B cell (primary cell): Measurements from ENCODE around the gene RBM7. TPM values are rescaled to one million over a fixed set of nuclear protein-coding genes. Genes with fewer than 3 reads are reported as not detected.

ENCODE experiments used
- ATAC-seq: fragments of 200-7000 bp; cut with Tn5 transposase; one replicate; pipeline ENCODE4 v1.10.0; 2021; ENCODE audit warnings: low read depth, mild to moderate bottlenecking, moderate number of reproducible peaks, moderate library complexity
- CTCF ChIA-PET: fragments of 350-600 bp; sonication (Branson Sonifier 250); formaldehyde crosslinking; loops from one replicate; lab custom pipeline; 2021; ENCODE audit warnings: antibody characterized with exemption, inconsistent platforms; lab: Charles Lee
- POLR2A ChIA-PET: fragments of 350-600 bp; sonication (Branson Sonifier 250); formaldehyde crosslinking; loops from one replicate; lab custom pipeline; 2021; ENCODE audit warnings: antibody characterized with exemption; lab: Charles Lee
- DNase-seq: peaks from one replicate; pipeline ENCODE4 v3.0.0; 2013
- H2AFZ ChIP-seq: 2 replicates; pipeline ENCODE4 v1.6.1; 2012; ENCODE audit warnings: mild to moderate bottlenecking, low read depth, low read length; ENCODE audit not compliant: insufficient read depth, poor library complexity, severe bottlenecking
- H3K27ac ChIP-seq, 2 donors: 1 replicate in 1 of 2; 2 replicates in 1 of 2; pipeline ENCODE4 v1.5.1; 2012 to 2013; ENCODE audit warnings: low read length in 2 of 2, mild to moderate bottlenecking in 2 of 2, moderate library complexity in 1 of 2
- H3K27me3 ChIP-seq, 4 experiments: fragments of 200-600 bp in 1 of 4; sonication (generic) in 1 of 4; replicated peaks in 1 of 4; 1 replicate in 2 of 4; 2 replicates in 2 of 4; pipeline versions ENCODE4 v1.6.1 to v1.7.0; 2013 to 2016; ENCODE audit warnings: low read length in 3 of 4, mild to moderate bottlenecking in 2 of 4, mixed read lengths in 1 of 4, moderate library complexity in 1 of 4; ENCODE audit not compliant: insufficient read depth in 4 of 4, control insufficient read depth in 3 of 4; ENCODE audit errors: control extremely low read depth in 1 of 4
- H3K36me3 ChIP-seq, 2 experiments: replicated peaks in 1 of 2; 1 replicate in 1 of 2; 2 replicates in 1 of 2; pipeline versions ENCODE4 v1.6.1 to v1.7.1; 2013; ENCODE audit warnings: low read length in 1 of 2; ENCODE audit not compliant: insufficient read depth in 2 of 2, control insufficient read depth in 1 of 2; ENCODE audit errors: control extremely low read depth in 1 of 2, extremely low read depth in 1 of 2
- H3K4me1 ChIP-seq, 2 donors: fragments of 200-600 bp in 1 of 2; sonication (generic) in 1 of 2; 1 replicate in 1 of 2; 2 replicates in 1 of 2; pipeline versions ENCODE4 v1.5.1 to v1.6.1; 2013 to 2017; ENCODE audit warnings: low read length in 2 of 2; ENCODE audit not compliant: control insufficient read depth in 2 of 2, insufficient read depth in 2 of 2
- H3K4me2 ChIP-seq: replicated peaks from 2 replicates; pipeline ENCODE3; 2012; ENCODE audit warnings: mild to moderate bottlenecking, low read depth, low read length; ENCODE audit not compliant: poor library complexity, severe bottlenecking
- H3K4me3 ChIP-seq, 5 experiments: fragments of 200-600 bp in 1 of 5; sonication (generic) in 1 of 5; 1 replicate in 3 of 5; 2 replicates in 2 of 5; pipeline versions ENCODE4 v1.5.1 to v1.7.0; 2011 to 2016; ENCODE audit warnings: low read length in 4 of 5, mild to moderate bottlenecking in 4 of 5, low read depth in 2 of 5, control low read depth in 1 of 5, moderate library complexity in 1 of 5; ENCODE audit not compliant: insufficient read depth in 1 of 5; ENCODE audit errors: control extremely low read depth in 1 of 5, extremely low read depth in 1 of 5
- H3K79me2 ChIP-seq: fragments of 200-600 bp; sonication (generic); one replicate; pipeline ENCODE4 v1.6.0; 2016; ENCODE audit warnings: low read length; ENCODE audit not compliant: control insufficient read depth, insufficient read depth
- H3K9ac ChIP-seq: fragments of 200-600 bp; sonication (generic); 2 replicates; pipeline ENCODE4 v1.6.1; 2017; ENCODE audit warnings: mild to moderate bottlenecking, low read length, moderate library complexity
- H3K9me3 ChIP-seq, 3 donors: one replicate each; pipeline versions ENCODE4 v1.6.1 to v1.7.1; 2013; ENCODE audit warnings: low read length in 2 of 3; ENCODE audit not compliant: control insufficient read depth in 2 of 3, insufficient read depth in 1 of 3; ENCODE audit errors: control extremely low read depth in 1 of 3
- H4K20me1 ChIP-seq: 2 replicates; pipeline ENCODE4 v1.6.0; 2012; ENCODE audit warnings: mild to moderate bottlenecking, low read length; ENCODE audit not compliant: insufficient read depth, control insufficient read depth, poor library complexity, severe bottlenecking
- H3K27ac Mint-ChIP-seq: one replicate; pipeline ENCODE4 v1.8.0; 2021; ENCODE audit warnings: mixed read lengths
- H3K27me3 Mint-ChIP-seq: one replicate; pipeline ENCODE4 v1.8.0; 2021; ENCODE audit warnings: mixed read lengths
- H3K4me1 Mint-ChIP-seq: one replicate; pipeline ENCODE4 v1.8.0; 2021; ENCODE audit warnings: mixed read lengths
- H3K4me3 Mint-ChIP-seq: one replicate; pipeline ENCODE4 v1.8.0; 2021; ENCODE audit warnings: mixed read lengths
- H3K9me3 Mint-ChIP-seq: one replicate; pipeline ENCODE4 v1.8.0; 2022; ENCODE audit warnings: mixed read lengths; ENCODE audit not compliant: insufficient read depth
- EZH2 ChIP-seq: IDR thresholded peaks from 2 replicates; pipeline ENCODE4 v1.6.1; 2012; ENCODE audit warnings: borderline replicate concordance, low read depth, mild to moderate bottlenecking, moderate library complexity, low read length; ENCODE audit not compliant: insufficient read depth, poor library complexity, severe bottlenecking
- WGBS: methylation state at CpG from one replicate; pipeline ENCODE4 v1.1.5; 2013; ENCODE audit warnings: missing lambda C conversion rate; ENCODE audit not compliant: insufficient coverage; 5-methylcytosine and 5-hydroxymethylcytosine counted together
- intact Hi-C: fragments of 100-400 bp; cut with micrococcal nuclease; formaldehyde crosslinking; loops from one replicate; pipeline ENCODE4 v1.10.0; 2022
- polyA plus RNA-seq: library from polyadenylated mRNA; depleted of rRNA; stranded (reverse); fragments of >200 nt; gene quantifications from 2 replicates; pipeline ENCODE4 v1.2.3, GENCODE V29; 2012
- total RNA-seq, 2 donors: library from RNA; stranded (reverse); fragments of 120-200 nt in 1 of 2; gene quantifications; 1 replicate in 1 of 2; 2 replicates in 1 of 2; pipeline versions ENCODE4 v1.2.3 to v1.2.4, GENCODE V29; 2013 to 2022
- TF ChIP-seq, protein P1 (sequence below): fragments of 200-600 bp; IDR thresholded peaks from one replicate; pipeline ENCODE4 v1.8.0; 2022; ENCODE audit warnings: antibody characterized with exemption, mild to moderate bottlenecking

Gene RBM7
- total and polyA plus RNA-seq, 2 donors (not counting 1 experiment from before 2014, with no cell fraction given): 26.3 to 36.1 TPM

GRCh38 chr11:114359342-114359741, 41.1 kb upstream of the RBM7 start:
- Mint-ChIP-seq H3K9me3 (no peaks in the 10 kb centered on the region), H3K27ac (no peak overlapping the region), H3K4me1 (no peaks in the 10 kb centered on the region), H3K4me3 (no peak overlapping the region), H3K27me3 (peaks cover 40% of the 10 kb centered on the region)
- intact Hi-C loops: no loop called here
- Histone ChIP-seq H2AFZ (no peak overlapping the region), H3K4me1 (no peaks in the 10 kb centered on the region), H3K36me3 (no peaks in the 10 kb centered on the region), H3K9ac (no peak overlapping the region), H3K4me3 (no peak overlapping the region), H3K79me2 (no peaks in the 10 kb centered on the region), H3K9me3 (no peaks in the 10 kb centered on the region), H4K20me1 (no peaks in the 10 kb centered on the region), H3K27me3 (peaks cover 0 to 12% (median 2%) of the 10 kb centered on the region in 4 experiments), H3K27ac (no peak overlapping the region), H3K4me2 (no peak overlapping the region)
- ATAC-seq: no peak
- DNase-seq: no peak
- ChIA-PET CTCF (interaction anchor here (1.2 kb wide), 1 partner anchor 13 kb away, joined by 5 read pairs; no protein-coding TSS in a partner anchor), POLR2A (no interaction called here)
- TF ChIP-seq EZH2: no peak
- TF ChIP-seq, protein P1, sequence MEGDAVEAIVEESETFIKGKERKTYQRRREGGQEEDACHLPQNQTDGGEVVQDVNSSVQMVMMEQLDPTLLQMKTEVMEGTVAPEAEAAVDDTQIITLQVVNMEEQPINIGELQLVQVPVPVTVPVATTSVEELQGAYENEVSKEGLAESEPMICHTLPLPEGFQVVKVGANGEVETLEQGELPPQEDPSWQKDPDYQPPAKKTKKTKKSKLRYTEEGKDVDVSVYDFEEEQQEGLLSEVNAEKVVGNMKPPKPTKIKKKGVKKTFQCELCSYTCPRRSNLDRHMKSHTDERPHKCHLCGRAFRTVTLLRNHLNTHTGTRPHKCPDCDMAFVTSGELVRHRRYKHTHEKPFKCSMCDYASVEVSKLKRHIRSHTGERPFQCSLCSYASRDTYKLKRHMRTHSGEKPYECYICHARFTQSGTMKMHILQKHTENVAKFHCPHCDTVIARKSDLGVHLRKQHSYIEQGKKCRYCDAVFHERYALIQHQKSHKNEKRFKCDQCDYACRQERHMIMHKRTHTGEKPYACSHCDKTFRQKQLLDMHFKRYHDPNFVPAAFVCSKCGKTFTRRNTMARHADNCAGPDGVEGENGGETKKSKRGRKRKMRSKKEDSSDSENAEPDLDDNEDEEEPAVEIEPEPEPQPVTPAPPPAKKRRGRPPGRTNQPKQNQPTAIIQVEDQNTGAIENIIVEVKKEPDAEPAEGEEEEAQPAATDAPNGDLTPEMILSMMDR: no peak

- CTCF ChIA-PET: interaction anchor here (0.6 kb wide), 1 partner anchor 120 kb away, joined by 3 read pairs; no protein-coding TSS in a partner anchor
- H3K4me3 Mint-ChIP-seq: no peak overlapping the region
- whole genome bisulfite sequencing: no CpG with 5 or more reads among the region's 4 CpGs
These were observed 38.1 kb upstream of the RBM7 start for GRCh38 chr11:114362326-114362725.

More at GRCh38 chr11:114362326-114362725, 38.1 kb upstream of the RBM7 start:
- POLR2A ChIA-PET: no interaction called here
- no peaks in the 10 kb centered on the region for H3K9me3 ChIP-seq
- Mint-ChIP-seq H3K27me3 (peaks cover 53% of the 10 kb centered on the region), H3K9me3 (no peaks in the 10 kb centered on the region), H3K4me1 (no peaks in the 10 kb centered on the region), H3K27ac (no peak overlapping the region)
- H3K27me3 ChIP-seq: peaks cover 0 to 12% (median 5%) of the 10 kb centered on the region in 4 experiments
- no peak overlapping the region for H2AFZ ChIP-seq
- no peaks in the 10 kb centered on the region for H3K79me2 ChIP-seq
- H3K4me2 ChIP-seq: no peak overlapping the region
- H3K9ac ChIP-seq: no peak overlapping the region
- H3K4me3 ChIP-seq: no peak overlapping the region
- ATAC-seq (no peak), DNase-seq (no peak)
- TF ChIP-seq, protein P1: no peak
- no peak for TF ChIP-seq EZH2
- H3K27ac ChIP-seq: no peak overlapping the region
- H4K20me1 ChIP-seq: no peaks in the 10 kb centered on the region
- intact Hi-C loops: no loop called here
- H3K36me3 ChIP-seq: no peaks in the 10 kb centered on the region
- no peaks in the 10 kb centered on the region for H3K4me1 ChIP-seq
